IPS DF 4.7 (cell line): ENCODE data around the gene ETS2.

Experiments
- DNase-seq: peaks from one replicate; pipeline ENCODE4 v3.0.0-alpha.2; 2013; ENCODE audit warnings: low spot score; ENCODE audit errors: extremely low read depth

ETS2 gene

DNA sequence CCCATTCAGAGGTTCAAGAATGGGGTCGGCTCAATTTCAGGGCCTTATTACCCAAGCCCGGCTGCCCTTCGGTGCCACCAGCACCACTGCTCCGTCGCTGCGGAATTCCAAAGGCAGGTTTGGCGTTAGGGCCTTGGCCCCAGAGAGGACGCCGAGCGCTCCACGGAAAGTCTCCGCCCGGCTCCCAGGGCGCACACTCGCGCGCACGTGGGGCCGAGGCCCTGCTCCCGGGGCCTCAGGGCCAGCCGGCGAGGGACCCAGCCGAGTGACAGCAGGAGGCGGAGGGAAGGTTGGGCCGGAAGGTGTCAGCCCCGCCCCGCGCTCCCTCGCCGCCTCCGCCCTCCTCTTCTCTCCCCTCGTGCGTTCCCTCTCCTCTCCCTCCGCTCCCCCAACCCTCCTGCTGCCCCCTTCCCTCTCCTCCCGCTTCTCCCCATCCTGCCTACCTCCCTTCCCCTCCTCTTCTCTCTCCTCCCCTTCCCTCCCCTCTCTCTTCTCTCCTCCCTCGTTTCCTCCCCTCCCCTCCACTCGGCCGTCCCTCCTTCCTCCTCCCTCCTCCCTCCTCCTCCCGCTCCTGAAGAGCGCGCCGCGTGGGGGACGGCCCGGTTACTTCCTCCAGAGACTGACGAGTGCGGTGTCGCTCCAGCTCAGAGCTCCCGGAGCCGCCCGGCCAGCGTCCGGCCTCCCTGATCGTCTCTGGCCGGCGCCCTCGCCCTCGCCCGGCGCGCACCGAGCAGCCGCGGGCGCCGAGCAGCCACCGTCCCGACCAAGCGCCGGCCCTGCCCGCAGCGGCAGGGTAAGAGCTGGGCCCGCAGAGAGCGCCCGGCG is at the start of gene ETS2:
ETS2 (plus strand) TSS at position 602 of the 825 bp plus-strand sequence. CDS start 4,106 bp downstream, outside the sequence.
- DNase-seq = peak; percentile 56

DNA sequence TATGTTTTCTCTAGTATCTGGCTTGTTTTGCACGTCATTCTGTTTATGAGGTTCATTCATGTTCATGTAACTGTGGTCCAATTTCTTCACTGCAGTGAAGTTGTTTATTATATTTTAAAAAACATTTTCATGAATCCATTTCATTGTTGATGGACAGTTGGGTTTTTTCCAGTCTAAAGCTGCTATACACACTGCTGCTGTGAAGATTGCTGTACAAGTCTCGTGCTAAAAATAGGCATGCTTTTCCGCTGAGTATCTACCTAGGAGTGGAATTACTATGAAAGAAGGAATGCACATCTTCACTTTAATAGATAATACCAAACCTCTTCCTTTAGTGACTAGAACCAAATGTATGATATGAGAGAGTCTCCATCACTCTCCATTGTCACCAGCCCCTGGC is 49.0 kb upstream of the ETS2 start:
- DNase-seq = no peak

DNA sequence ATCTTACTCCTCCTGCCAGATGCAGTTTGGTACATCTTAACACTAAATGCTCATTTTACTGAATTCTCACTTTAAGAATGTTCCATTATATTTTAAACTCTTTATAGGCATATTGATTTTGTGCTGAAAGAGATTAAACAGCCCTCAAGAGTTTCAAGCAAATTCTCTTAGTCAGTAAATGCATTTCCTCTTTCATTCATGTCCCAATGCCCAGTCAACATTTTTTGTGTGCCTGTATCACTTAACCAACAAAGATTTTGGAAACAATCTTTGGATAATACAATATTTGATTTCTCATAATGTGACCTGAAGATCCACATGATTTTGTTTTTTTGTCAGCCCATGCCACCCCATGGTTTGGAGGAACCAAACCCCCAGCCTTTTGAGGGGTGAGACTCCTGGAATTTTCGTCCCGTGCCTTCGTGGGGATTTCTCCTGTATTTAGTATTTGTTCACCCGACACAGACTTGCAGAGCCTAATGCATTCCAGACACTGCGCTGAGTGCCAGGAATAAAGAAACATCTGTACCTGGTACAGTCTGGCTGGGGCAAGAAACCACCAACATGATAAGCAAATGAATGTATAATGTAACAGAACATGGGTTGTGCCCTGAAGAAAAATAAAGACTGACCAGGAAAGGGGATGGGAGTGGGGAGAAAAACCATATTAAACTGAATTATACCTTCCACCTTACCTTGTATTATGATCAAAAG is 47.1 kb upstream of the ETS2 start:
- DNase-seq = no peak

DNA sequence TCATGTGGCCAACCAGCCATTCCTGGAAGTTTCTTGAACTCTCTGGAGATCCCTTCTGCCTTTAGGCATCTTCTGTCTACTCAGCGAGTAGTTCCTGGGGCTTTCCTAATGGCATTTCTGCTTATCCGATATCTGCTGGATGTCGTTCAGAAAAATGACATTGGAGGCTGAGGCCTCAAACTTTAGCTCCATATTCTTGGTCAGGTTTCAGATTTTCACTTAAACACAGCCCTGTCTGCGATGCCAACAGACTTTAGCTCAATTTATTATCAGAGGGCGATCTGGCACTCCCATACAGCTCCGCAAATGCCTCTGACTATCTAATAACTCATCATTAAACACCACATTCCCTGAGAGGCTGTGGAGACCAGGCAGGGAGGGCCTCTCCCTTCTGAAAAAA is 46.3 kb upstream of the ETS2 start:
- DNase-seq = no peak

DNA sequence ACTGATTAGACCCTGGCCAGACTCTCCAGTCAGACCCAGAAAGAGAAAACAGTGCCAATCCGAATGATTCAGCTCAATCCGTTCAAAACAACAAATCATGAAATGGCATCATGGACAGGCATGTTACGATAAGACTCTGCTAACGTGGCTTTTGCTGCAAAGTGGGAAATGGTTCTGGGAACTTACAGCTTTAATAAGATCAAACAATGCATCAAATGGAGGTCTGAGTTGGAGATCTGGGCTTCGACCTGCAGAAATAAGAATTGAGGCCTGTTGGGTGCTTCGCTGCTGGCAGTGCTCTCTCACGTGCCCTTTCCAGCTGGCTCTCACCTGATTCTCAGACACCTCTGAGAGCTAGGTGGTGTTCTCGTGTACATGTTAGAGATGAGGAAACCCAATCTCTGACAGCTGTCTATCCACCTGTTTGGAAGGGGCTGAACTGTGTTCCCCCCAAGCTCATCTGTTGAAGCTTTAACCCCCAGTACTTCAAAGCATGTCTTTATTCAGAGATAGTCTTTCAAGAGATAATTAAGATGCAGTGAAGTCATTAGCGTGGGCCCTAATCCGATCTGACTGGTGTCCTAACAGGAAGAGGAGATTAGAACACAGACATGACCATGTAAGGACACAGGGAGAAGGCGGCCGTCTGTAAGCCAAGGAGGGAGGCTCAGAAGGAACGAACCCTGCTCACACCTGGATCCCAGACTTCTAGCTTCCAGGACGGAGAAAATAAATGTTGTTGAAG is 45.5 kb upstream of the ETS2 start:
- DNase-seq = no peak

DNA sequence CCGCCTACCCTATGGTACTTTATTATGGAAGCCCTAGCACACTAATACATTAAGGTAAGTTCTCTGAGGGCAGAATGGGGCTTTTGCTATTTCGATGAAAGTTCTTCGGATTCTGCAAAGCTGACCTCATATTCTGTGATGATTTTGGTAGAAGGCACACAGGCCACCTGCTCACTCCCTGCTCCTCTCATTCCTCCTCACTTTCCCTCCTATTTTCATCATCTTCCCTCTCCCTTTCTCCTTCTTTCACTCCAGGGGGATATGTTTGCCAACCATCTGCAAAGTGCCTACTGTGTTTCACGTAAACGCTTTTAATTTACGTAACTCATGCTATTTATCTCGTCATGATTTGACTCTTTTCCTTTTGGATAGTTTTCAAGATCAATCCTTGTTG is 45.0 kb upstream of the ETS2 start:
- no peak for DNase-seq

DNA sequence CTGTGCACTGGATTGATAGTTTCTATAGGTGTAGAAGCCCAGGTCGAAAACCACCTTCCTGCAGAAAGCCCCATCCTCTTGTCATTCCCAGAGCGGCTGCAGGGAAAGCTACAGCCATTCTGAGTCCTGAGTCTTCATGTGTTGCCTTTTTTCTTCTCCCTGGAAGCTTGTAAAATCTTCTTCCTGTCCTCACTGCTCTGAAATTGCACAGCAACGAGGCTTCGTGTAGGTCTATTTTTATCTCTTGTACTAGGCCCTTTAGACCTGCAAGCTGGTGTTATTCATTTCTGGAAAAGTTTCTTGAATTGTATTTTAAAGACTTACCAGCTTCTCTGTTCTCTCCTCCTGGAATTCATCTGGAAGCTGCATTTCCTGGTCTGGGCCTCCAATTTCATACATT is 44.2 kb upstream of the ETS2 start:
- DNase-seq = no peak

DNA sequence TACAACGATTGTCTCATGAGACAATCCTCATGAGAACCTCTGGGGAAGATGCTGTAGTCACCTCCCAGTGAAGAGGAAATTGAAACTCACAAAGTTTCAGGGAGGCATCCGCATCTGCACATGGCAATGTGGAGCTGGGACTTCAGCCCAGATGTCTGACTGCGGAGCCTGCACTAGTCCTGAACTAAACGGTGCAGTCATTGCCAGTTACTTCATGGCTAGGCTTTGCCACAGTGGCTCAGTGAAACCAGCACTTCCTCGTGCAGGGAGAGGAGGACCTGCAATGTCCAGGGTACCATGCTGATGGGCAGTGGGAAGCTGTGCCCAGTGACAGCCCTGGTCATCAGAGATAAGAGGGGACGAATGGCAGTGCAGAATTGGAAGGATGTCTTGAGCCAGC is 40.7 kb upstream of the ETS2 start:
- no peak for DNase-seq

DNA sequence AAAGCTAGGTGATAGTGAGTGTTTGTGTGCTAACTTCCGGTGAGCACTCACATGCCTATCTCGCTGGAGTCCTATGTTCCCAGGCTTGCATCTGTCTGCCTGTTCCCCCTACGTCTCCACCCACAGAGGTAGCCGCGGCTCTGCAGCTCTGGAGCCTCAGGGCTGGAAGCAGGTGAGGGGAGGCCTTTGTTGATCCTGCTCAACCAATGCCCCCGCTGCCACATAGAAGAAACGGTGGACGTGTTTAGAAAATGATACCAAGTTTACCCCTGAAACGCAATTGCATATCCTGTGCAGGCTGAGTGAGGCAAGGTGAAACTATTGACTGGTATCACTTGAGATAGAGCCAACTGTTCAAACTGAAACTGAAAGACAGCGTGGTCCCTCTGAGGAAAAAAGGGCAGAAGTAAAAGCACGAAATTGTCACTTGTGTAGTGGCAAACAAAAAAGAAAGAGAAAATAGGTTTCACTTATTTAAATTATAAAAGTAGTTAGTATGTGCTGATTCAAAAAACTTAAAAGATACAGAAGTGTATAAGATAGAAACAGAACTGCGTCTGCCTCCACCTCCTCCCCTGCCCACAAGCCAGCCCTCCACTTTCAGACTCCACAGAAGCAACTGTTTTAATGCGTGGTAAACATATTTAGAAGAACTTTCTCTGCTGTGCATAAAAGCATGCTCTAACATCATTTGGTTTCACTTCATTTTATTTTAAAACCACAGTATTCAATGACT is 38.6 kb upstream of the ETS2 start:
- DNase-seq = no peak

DNA sequence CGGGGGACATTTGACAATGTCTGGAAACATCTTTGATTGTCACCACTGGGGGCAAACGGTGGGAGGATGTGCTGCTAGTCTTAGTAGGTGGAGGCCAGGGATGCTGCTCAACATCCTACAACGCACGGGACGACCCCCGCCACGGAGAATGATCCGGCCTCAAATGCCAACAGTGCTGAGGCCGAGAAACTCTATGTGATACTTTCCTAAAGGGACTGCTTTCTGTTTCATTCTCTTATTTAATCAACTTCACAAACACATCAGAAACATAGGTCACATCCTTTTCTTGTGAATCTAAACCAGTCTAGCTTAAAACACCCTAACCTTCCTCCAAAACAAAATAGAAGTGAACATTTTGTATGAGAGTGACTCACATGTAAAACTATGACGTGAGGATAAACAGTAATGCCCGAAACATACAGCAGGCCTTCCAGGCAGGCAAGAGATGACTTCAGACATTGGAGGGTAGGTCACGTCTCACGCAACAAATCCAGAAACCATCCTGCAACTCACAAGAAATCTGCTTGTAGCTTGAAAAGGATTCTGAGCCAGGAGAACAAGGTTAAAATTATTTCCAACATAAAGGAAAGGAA is 37.2 kb upstream of the ETS2 start:
- no peak for DNase-seq

DNA sequence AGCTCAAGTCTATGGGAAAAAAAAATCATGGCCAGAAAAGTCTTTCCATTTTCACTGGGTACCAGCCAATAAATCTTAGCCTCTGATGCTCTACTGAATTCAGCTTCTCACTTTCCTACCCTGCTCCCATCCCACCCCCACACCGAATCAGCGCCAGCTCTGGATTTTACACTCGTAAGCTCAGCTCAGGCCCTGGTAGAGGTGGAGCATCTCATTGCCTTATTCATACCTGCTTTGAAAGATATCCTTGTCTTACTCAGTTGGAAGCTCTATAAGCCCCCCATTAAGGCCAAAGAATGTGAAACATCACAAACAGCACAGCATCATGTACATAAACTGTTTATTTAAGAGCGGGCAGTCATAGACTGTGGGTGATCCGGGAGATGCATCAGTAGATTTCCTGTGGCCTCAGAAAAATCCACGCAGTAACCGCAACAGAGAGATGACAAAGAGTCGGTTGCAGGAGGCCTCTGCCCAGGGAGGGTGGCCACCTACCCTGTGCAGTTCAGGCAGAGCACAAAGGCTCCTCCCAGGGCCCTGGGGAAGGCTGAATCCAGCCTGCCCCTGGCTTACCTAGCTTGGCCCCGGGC is 36.4 kb upstream of the ETS2 start:
- DNase-seq = no peak

DNA sequence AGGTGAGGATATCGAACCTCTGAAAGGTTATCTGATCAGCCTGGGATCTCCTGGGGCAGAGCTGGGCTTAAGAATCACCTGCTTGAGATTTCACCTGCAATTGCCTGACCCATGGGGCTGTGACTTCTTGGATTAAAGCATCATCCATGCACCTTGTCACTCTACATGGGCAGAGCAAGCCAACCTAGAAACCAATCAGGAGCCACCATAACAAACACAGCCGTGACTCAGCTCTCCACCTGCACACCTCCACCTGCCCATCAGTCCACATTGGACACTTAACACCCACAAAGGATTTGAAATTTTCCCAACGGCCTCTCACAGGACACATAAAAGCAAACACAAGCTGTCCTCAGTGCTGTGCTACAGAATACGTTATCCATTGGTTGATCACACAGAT is 35.1 kb upstream of the ETS2 start:
- DNase-seq = no peak

DNA sequence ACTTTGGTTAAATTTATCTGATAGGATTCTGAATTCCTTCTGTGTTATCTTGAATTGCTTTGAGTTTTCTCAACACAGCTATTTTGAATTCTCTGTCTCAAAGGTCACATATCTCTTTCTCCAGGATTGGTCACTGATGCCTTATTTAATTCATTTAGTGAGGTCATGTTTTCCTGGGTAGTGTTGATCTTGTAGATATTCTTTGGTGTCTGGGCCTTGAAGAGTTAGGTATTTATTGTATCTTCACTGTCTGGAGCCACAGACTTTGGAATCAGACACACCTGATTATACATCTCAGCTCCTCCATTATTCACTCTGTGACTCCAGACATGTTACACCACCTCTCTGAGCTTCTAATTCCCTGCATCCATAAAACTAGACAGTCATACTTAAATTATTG is 34.2 kb upstream of the ETS2 start:
- no peak for DNase-seq

DNA sequence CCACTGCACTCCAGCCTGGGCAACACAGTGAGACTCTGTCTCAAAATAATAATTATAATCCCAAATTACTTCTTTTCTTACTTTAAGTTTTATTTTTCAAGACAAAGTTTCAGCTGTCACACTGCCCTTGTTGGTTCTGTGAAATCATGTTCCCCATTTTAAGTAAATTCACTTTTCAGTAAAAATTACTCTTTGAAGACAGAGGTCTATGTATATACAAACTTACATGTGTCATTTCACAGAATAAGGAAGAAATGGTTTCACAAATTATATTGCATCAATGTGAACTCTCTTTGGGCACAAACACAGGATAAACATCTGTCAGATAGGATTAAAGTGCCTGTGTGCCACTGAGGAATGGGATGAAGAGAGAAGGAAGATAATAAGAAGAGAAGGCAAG is 33.1 kb upstream of the ETS2 start:
- no peak for DNase-seq

DNA sequence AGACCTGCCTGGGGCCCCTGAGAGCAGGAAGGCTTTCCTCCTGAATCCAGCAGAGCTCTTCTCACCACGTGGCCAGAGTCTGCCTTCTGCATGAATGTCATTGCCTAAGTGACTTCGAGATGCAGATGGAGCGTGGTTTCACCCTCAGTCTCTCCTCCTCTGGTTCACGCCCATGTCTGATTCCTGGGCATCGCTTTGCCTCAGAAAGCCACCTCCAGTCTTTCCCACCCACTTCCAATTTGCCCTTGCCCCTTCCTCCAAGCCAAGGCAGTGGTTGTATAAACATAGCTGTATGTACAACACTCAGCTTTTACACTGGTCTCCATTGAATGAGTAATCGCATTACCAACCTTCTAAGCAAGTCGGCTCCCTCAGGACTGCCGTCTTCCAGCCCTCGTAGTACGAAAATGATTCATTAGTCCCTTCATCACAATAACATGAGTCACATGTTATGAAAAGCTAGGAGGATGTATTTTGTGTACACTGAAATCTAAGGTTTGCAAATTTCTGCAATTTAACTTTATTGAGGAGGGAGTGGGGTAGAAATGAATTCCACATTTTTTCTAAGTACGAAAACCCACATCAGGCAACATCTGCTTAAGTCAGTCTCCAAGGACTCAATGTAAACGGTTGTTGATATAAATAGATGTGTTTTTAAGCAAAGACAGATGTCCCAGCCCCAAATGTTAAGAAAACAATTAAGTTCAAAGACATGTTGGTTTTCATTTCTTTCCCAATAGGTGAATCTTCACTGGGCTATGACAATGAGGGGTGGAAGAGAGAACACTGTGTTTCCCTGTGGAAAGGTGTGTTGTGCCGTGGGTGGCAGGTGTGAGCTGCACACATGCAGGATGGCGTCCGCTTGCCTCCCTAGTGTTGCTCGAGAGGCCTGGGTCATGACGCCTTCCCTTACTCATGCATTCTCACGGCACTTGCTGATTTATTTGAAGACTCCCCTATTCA is 32.3 kb upstream of the ETS2 start:
- DNase-seq = no peak

DNA sequence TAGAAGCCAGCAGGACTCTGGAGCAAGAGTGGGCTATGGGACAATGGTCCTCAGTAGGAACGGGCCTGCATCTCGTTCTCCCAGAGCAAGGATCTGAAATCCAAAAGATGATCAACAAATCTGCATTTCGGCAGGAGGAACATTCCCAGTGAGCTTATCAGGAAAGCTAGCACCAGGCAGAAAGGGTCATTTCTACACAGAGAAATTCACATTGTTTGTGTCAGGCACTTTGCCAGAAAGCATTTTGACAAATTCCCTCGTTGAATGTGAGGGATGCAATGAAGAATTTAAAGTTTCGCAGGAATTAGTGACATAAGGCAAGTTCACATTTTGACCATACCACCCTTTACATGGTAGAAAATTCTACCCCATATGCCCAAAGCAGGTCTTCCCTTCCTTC is 31.6 kb upstream of the ETS2 start:
- DNase-seq = no peak

DNA sequence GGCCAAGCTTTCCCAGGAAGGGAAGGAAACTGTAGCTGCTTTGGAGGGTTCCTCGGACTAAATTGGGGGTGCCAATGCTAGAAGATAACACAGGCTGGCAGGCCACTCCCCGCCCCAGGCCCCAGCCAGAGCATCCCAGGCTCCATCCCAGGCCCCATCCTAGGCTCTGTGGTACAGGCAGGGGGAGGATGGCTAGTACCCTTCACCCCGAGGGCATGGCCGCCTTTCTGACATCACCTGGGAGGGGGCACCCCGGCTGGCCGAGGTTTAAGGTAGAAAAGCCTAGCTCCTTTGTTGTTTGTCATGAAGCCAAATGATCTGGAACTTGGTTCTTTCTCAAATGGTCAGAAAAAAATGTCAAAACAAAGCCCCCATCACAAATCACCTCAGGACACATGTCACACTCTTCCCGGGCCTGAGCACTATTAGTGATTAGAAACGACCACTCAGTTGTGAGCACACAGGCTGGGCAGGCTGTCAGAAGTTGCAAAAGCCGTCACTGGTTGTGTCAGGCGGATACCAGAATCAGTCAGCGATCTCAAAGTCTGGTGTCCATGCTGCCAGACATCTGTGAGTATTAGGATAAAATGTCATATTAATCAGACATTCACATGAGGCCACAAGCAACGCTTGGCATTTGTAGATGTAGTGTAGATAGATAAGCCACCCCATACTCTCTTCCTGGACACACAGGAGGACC is 31.0 kb upstream of the ETS2 start:
- no peak for DNase-seq

DNA sequence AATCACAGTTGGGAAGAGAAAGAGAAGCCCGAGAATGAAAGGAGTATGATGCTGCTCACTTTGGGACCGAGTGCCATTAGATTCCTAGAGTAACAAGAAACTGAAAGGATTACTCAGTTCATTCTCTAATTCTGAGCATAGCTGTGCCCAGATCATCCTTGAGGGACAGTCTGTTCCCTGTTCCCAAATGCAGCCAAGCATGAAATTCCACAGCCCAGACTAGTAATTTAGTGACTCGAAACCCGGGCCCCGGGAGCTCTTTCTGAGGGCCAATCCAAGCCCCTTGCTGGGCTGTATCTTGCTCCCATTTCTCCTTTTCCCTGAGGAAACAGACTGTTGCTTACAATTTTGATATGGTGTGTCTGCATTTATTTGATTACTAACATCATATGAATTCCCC is 30.0 kb upstream of the ETS2 start:
- DNase-seq = no peak

DNA sequence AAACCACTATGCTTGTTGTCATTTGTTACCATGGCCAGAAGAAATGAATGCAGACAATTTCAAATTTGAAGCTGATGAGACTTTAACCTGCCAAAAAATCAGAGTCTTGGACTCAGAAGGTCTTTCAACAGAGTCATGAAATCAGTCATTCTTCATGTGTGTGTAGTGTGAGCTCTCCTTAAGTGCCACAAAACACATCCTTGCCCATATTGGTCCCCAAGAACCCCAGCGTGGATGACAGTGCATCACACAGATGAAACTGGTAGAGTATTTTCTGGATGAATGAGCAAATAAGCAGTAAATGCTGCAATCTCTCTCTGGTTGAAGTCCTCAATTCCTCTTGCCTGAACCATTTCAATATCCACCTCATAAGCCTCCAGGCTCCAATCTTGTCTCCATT is 28.7 kb upstream of the ETS2 start:
- no peak for DNase-seq
